Osteocyte (in vitro differentiated cells): Measurements from ENCODE around the gene LRBA. TPM values are rescaled to one million over a fixed set of nuclear protein-coding genes. Genes with fewer than 3 reads are reported as not detected.

Experiments
- DNase-seq: peaks from one replicate; pipeline ENCODE4 v3.0.0; 2021; ENCODE audit warnings: mixed read lengths; ENCODE audit not compliant: unreplicated experiment; ENCODE audit errors: extremely low spot score
- H3K27ac Mint-ChIP-seq: one replicate; pipeline ENCODE4 v1.8.0; 2021; ENCODE audit warnings: mild to moderate bottlenecking, mixed read lengths; ENCODE audit not compliant: unreplicated experiment
- H3K27me3 Mint-ChIP-seq: one replicate; pipeline ENCODE4 v1.8.0; 2021; ENCODE audit warnings: mixed read lengths; ENCODE audit not compliant: unreplicated experiment
- H3K36me3 Mint-ChIP-seq: one replicate; pipeline ENCODE4 v1.8.0; 2021; ENCODE audit warnings: mixed read lengths; ENCODE audit not compliant: unreplicated experiment
- H3K4me1 Mint-ChIP-seq: one replicate; pipeline ENCODE4 v1.8.0; 2021; ENCODE audit warnings: mixed read lengths; ENCODE audit not compliant: unreplicated experiment
- H3K4me3 Mint-ChIP-seq: one replicate; pipeline ENCODE4 v1.8.0; 2021; ENCODE audit warnings: mild to moderate bottlenecking, moderate library complexity, mixed read lengths; ENCODE audit not compliant: unreplicated experiment
- H3K9me3 Mint-ChIP-seq: one replicate; pipeline ENCODE4 v1.8.0; 2021; ENCODE audit warnings: mixed read lengths; ENCODE audit not compliant: unreplicated experiment
- CTCF ChIP-seq: fragments of 200-600 bp; sonication (generic); IDR thresholded peaks from 2 replicates; pipeline ENCODE4 v1.5.0; 2021; ENCODE audit warnings: antibody characterized with exemption, mild to moderate bottlenecking, moderate library complexity
- total RNA-seq: library from RNA; stranded (reverse); gene quantifications from 2 replicates; pipeline ENCODE4 v1.2.1, GENCODE V29; 2021

The LRBA gene
- total RNA-seq, 1 donor from 2014 or later: 40.8 TPM

- Mint-ChIP-seq H3K36me3 (peaks cover 22% of the 10 kb centered on the region), H3K4me3 (peak overlapping the region; percentile 34), H3K27ac (peak overlapping the region; percentile 97), H3K9me3 (no peaks in the 10 kb centered on the region), H3K27me3 (no peaks in the 10 kb centered on the region), H3K4me1 (peaks cover 66% of the 10 kb centered on the region)
- DNase-seq: no peak
- TF ChIP-seq CTCF: no peak
Observed at GRCh38 chr4:150280975-150281374, 734.1 kb downstream of the LRBA start.

- Mint-ChIP-seq H3K9me3 (peaks cover 4% of the 10 kb centered on the region), H3K27me3 (no peaks in the 10 kb centered on the region), H3K4me3 (peak overlapping the region; percentile 34), H3K4me1 (peaks cover 64% of the 10 kb centered on the region), H3K36me3 (peaks cover 26% of the 10 kb centered on the region), H3K27ac (peak overlapping the region; percentile 97)
- DNase-seq: no peak
- no peak for TF ChIP-seq CTCF
Observed at GRCh38 chr4:150280081-150280895, 734.8 kb downstream of the LRBA start.

GRCh38 chr4:150278206-150278605 is 736.9 kb downstream of the LRBA start:
- peaks cover 14% of the 10 kb centered on the region for H3K9me3 Mint-ChIP-seq
- no peaks in the 10 kb centered on the region for H3K27me3 Mint-ChIP-seq
- peaks cover 41% of the 10 kb centered on the region for H3K36me3 Mint-ChIP-seq
- no peak overlapping the region for H3K4me3 Mint-ChIP-seq
- no peak overlapping the region for H3K27ac Mint-ChIP-seq
- DNase-seq: no peak
- no peak for TF ChIP-seq CTCF
- peaks cover 51% of the 10 kb centered on the region for H3K4me1 Mint-ChIP-seq

GRCh38 chr4:150268444-150268843 is 746.6 kb downstream of the LRBA start:
- TF ChIP-seq CTCF: no peak
- DNase-seq: no peak
- Mint-ChIP-seq H3K4me3 (no peak overlapping the region), H3K36me3 (peaks cover 64% of the 10 kb centered on the region), H3K4me1 (peaks cover 29% of the 10 kb centered on the region), H3K27me3 (no peaks in the 10 kb centered on the region), H3K9me3 (peaks cover 34% of the 10 kb centered on the region), H3K27ac (peak overlapping the region; percentile 24)

- no peak for DNase-seq
- Mint-ChIP-seq H3K9me3 (peaks cover 23% of the 10 kb centered on the region), H3K27me3 (no peaks in the 10 kb centered on the region), H3K27ac (no peak overlapping the region), H3K4me1 (peaks cover 33% of the 10 kb centered on the region), H3K4me3 (no peak overlapping the region), H3K36me3 (peaks cover 57% of the 10 kb centered on the region)
- no peak for TF ChIP-seq CTCF
Observed at GRCh38 chr4:150265806-150266205, 749.3 kb downstream of the LRBA start.
